GM12891 (cell line): ENCODE measurements around the gene EOMES.

ENCODE experiments used
- POLR2A ChIP-seq: IDR thresholded peaks from 2 replicates; pipeline ENCODE4 v1.6.1; 2011; ENCODE audit warnings: low read depth, low read length, control low read depth
- POLR2AphosphoS5 ChIP-seq: IDR thresholded peaks from 2 replicates; pipeline ENCODE4 v1.6.1; 2011; ENCODE audit warnings: low read depth, low read length, control low read depth
- POU2F2 ChIP-seq: IDR thresholded peaks from 2 replicates; pipeline ENCODE4 v1.6.1; 2011; ENCODE audit warnings: low read depth, mild to moderate bottlenecking, control low read depth, low read length, moderate library complexity
- SPI1 ChIP-seq: IDR thresholded peaks from 2 replicates; pipeline ENCODE4 v1.6.1; 2011; ENCODE audit warnings: low read depth, low read length, control low read depth
- TAF1 ChIP-seq: IDR thresholded peaks from 2 replicates; pipeline ENCODE4 v1.6.1; 2011; ENCODE audit warnings: low read depth, low read length, control low read depth

- TF ChIP-seq TAF1 (no peak), POLR2AphosphoS5 (no peak), POLR2A (no peak), POU2F2 (no peak), SPI1 (no peak)
Measured at GRCh38 chr3:27686642-27687041, 35.5 kb downstream of the EOMES start.
